ENCODE measurements around the gene P3H1. TPM values are rescaled to one million over a fixed set of nuclear protein-coding genes. Genes with fewer than 3 reads are reported as not detected.

Gene P3H1
- total RNA-seq, 1 experiment from 2014 or later: 27.9 TPM

GRCh38 chr1:42736152-42736551 lies 30.7 kb downstream of the P3H1 start:
- Mint-ChIP-seq H3K36me3 (ENCODE audit: insufficient read depth, unreplicated experiment) (no peaks in the 10 kb centered on the region), H3K27ac (ENCODE audit: unreplicated experiment) (no peak overlapping the region), H3K4me1 (ENCODE audit: low read depth, unreplicated experiment) (no peaks in the 10 kb centered on the region), H3K9me3 (ENCODE audit: low read depth, unreplicated experiment) (no peaks in the 10 kb centered on the region), H3K27me3 (ENCODE audit: unreplicated experiment) (no peaks in the 10 kb centered on the region), H3K4me3 (ENCODE audit: low read depth, unreplicated experiment) (no peak overlapping the region)
- peak; percentile 58 for DNase-seq
- intact Hi-C loops (cut with micrococcal nuclease; ENCODE audit: unreplicated experiment): no loop called here
- CTCF ChIA-PET: interaction anchor here (0.6 to 1.0 kb wide), 2 partner anchors 30 to 47 kb away, joined by 3 to 8 read pairs; partner anchors contain the start of genes C1orf50 and P3H1
- no peak for TF ChIP-seq CTCF (IDR thresholded peaks at IDR 0.05; ENCODE audit: unreplicated experiment)
- no TSS peak for BruUV-seq (replicated peaks)

- TF ChIP-seq CTCF (IDR thresholded peaks at IDR 0.05; ENCODE audit: unreplicated experiment): no peak
- Mint-ChIP-seq H3K27me3 (ENCODE audit: unreplicated experiment) (no peaks in the 10 kb centered on the region), H3K27ac (ENCODE audit: unreplicated experiment) (no peak overlapping the region), H3K9me3 (ENCODE audit: low read depth, unreplicated experiment) (no peaks in the 10 kb centered on the region), H3K36me3 (ENCODE audit: insufficient read depth, unreplicated experiment) (no peaks in the 10 kb centered on the region), H3K4me1 (ENCODE audit: low read depth, unreplicated experiment) (no peaks in the 10 kb centered on the region), H3K4me3 (ENCODE audit: low read depth, unreplicated experiment) (no peak overlapping the region)
- BruUV-seq (replicated peaks): no TSS peak
- intact Hi-C loops (cut with micrococcal nuclease; ENCODE audit: unreplicated experiment): no loop called here
- CTCF ChIA-PET: interaction anchor here (0.6 to 1.0 kb wide), 2 partner anchors 31 to 48 kb away, joined by 3 to 8 read pairs; partner anchors contain the start of genes C1orf50 and P3H1
- no peak for DNase-seq
Observed at GRCh38 chr1:42735477-42736105, 31.2 kb downstream of the P3H1 start.

DNA sequence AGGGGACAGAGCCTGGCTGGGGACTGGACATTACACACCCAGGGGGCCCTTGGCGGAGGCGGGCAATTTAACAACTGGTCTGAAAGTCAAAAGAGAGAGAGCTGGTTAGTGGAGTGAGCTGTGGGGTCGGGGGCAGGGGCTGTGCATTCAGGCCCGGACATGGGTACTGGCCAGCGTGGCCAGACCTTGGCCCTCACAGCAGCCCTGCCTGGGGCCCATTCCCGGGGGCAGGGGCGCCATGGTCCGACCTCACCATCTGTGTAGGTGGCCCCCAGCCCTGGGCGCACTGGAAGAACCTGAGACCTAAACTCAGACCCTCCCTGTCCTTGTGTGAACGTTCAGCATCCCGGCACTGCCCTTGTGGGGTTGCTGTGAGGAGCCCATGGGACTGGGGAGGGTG lies 31.8 kb downstream of the P3H1 start:
- CTCF ChIA-PET: no interaction called here

GRCh38 chr1:42734201-42735035 lies 32.4 kb downstream of the P3H1 start:
- no peaks in the 10 kb centered on the region for H3K4me1 Mint-ChIP-seq (ENCODE audit: low read depth, unreplicated experiment)
- no peaks in the 10 kb centered on the region for H3K9me3 Mint-ChIP-seq (ENCODE audit: low read depth, unreplicated experiment)
- H3K27ac Mint-ChIP-seq (ENCODE audit: unreplicated experiment): no peak overlapping the region
- no TSS peak for BruUV-seq (replicated peaks)
- CTCF ChIA-PET: no interaction called here
- no peaks in the 10 kb centered on the region for H3K27me3 Mint-ChIP-seq (ENCODE audit: unreplicated experiment)
- TF ChIP-seq CTCF (IDR thresholded peaks at IDR 0.05; ENCODE audit: unreplicated experiment): no peak
- H3K4me3 Mint-ChIP-seq (ENCODE audit: low read depth, unreplicated experiment): no peak overlapping the region
- intact Hi-C loops (cut with micrococcal nuclease; ENCODE audit: unreplicated experiment): no loop called here
- no peaks in the 10 kb centered on the region for H3K36me3 Mint-ChIP-seq (ENCODE audit: insufficient read depth, unreplicated experiment)
- no peak for DNase-seq

More for the DNA sequence above, 31.8 kb downstream of the P3H1 start:
- no peaks in the 10 kb centered on the region for H3K36me3 Mint-ChIP-seq (ENCODE audit: insufficient read depth, unreplicated experiment)
- no peak overlapping the region for H3K4me3 Mint-ChIP-seq (ENCODE audit: low read depth, unreplicated experiment)
- H3K4me1 Mint-ChIP-seq (ENCODE audit: low read depth, unreplicated experiment): no peaks in the 10 kb centered on the region
- no TSS peak for BruUV-seq (replicated peaks)
- no peak for TF ChIP-seq CTCF (IDR thresholded peaks at IDR 0.05; ENCODE audit: unreplicated experiment)
- H3K27ac Mint-ChIP-seq (ENCODE audit: unreplicated experiment): no peak overlapping the region
- H3K27me3 Mint-ChIP-seq (ENCODE audit: unreplicated experiment): no peaks in the 10 kb centered on the region
- DNase-seq: no peak
- intact Hi-C loops (cut with micrococcal nuclease; ENCODE audit: unreplicated experiment): no loop called here
- H3K9me3 Mint-ChIP-seq (ENCODE audit: low read depth, unreplicated experiment): no peaks in the 10 kb centered on the region

All from Calu3 (cell line).